NB4 (cell line): Measurements from ENCODE around the gene SYTL4.

Experiments
- DNase-seq: peaks from one replicate; pipeline ENCODE4 v3.0.0; 2010; ENCODE audit warnings: low read depth
- H3K4me3 ChIP-seq: one replicate; pipeline ENCODE4 v1.5.1; 2011; ENCODE audit warnings: mild to moderate bottlenecking, low read depth, low read length, moderate library complexity
- CTCF ChIP-seq: IDR thresholded peaks from one replicate; pipeline ENCODE4 v1.5.1; 2012; ENCODE audit warnings: low read depth, low read length
- MAX ChIP-seq: IDR thresholded peaks from 2 replicates; pipeline ENCODE4 v1.6.1; 2011; ENCODE audit warnings: low read depth, low read length
- MYC ChIP-seq: IDR thresholded peaks from 2 replicates; pipeline ENCODE4 v1.6.1; 2011; ENCODE audit warnings: low read depth, low read length
- POLR2A ChIP-seq: IDR thresholded peaks from 2 replicates; pipeline ENCODE4 v1.6.1; 2011; ENCODE audit warnings: mild to moderate bottlenecking; ENCODE audit not compliant: insufficient read length; ENCODE audit errors: extremely low read depth

The SYTL4 gene

GRCh38 chrX:100662170-100662569 is 69.8 kb downstream of the SYTL4 start:
- TF ChIP-seq MYC: no peak
- no peak for TF ChIP-seq CTCF
- TF ChIP-seq MAX: no peak
- TF ChIP-seq POLR2A: no peak

GRCh38 chrX:100659431-100660137 is 72.3 kb downstream of the SYTL4 start:
- H3K4me3 ChIP-seq: no peak overlapping the region
- TF ChIP-seq CTCF: no peak
- TF ChIP-seq MAX: no peak
- TF ChIP-seq POLR2A: no peak
- TF ChIP-seq MYC: no peak
- no peak for DNase-seq

More at GRCh38 chrX:100662170-100662569, 69.8 kb downstream of the SYTL4 start:
- no peak for DNase-seq
- no peak overlapping the region for H3K4me3 ChIP-seq

GRCh38 chrX:100658941-100659381 is 73.0 kb downstream of the SYTL4 start:
- DNase-seq: no peak
- TF ChIP-seq POLR2A (no peak), MAX (no peak)
- H3K4me3 ChIP-seq: no peak overlapping the region

GRCh38 chrX:100654261-100654660 is 77.7 kb downstream of the SYTL4 start:
- DNase-seq: peak; percentile 8
- TF ChIP-seq MYC: no peak
- TF ChIP-seq MAX: peak; percentile 63
- TF ChIP-seq CTCF: no peak
- no peak overlapping the region for H3K4me3 ChIP-seq

GRCh38 chrX:100652266-100652665 is 79.7 kb downstream of the SYTL4 start:
- TF ChIP-seq CTCF: no peak
- no peak for TF ChIP-seq MAX
- no peak for TF ChIP-seq MYC
- no peak for TF ChIP-seq POLR2A
- H3K4me3 ChIP-seq: no peak overlapping the region

GRCh38 chrX:100650841-100651240 is 81.1 kb downstream of the SYTL4 start:
- no peak for TF ChIP-seq CTCF
- no peak for TF ChIP-seq MYC
- TF ChIP-seq MAX: no peak
- TF ChIP-seq POLR2A: no peak
- H3K4me3 ChIP-seq: no peak overlapping the region
- no peak for DNase-seq

More at GRCh38 chrX:100652266-100652665, 79.7 kb downstream of the SYTL4 start:
- no peak for DNase-seq
